ENCODE data around the gene ADAMTS2.
A peak's percentile ranks its signal among the peaks of the same experiment; 100 is the strongest.

Gene ADAMTS2

DNA sequence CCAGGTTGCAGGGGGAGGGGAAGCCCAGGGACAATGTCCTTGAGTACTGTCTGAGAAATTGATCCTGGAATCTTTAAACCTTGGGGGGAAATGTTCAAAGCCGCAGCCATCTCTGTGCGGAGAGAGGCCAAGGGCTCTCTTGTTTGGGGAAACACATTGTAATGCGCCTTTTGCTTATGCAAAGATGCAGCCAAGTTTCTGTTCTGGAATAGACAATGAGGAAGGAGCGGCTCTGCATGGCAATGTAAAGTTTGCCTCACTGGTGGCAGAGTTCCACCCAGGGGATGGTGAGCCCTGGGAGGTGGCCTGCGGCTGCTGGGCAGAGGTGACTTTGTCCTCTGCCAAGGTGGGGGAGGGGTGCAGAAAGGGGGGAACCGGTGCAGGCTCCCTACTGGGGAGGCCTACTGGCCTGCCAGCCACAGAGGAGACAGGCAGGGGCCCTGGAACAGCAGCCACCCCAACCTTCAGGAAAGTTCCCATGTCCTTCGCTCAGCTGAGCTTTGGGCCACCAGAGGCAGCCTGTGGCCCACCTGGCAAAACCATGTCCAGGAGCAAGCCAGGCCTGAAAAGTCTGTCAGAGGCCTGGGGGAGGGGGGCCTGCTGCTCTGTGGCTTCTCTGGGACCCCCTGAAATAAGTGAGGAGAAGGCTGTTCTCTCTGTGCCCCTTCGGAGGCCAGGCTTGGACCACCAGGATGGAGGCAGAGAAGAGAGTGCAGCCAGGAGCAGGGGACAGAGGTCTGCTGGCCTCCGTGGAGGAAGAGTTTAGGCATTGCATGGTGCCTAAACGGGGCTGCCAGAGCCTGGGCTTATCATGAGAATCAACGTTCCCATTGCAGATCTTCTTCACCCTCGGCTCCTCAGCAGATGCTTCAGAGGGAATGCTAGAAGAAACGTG lies 157.3 kb downstream of the ADAMTS2 start:
- Histone ChIP-seq H2AFZ (ENCODE audit: low read depth, low read length) (no peak overlapping the region), H3K4me1 (ENCODE audit: insufficient read depth, low read length) (no peaks in the 10 kb centered on the region), H3K27ac (ENCODE audit: low read length) (no peak overlapping the region), H4K20me1 (ENCODE audit: insufficient read depth, low read length) (peaks cover 3% of the 10 kb centered on the region; the same call in 1 of the 2 replicates), H3K79me2 (ENCODE audit: insufficient read depth, low read length) (no peaks in the 10 kb centered on the region), H3K4me2 (ENCODE audit: insufficient read depth, low read length) (no peak overlapping the region), H3K9ac (ENCODE audit: low read depth, low read length) (no peak overlapping the region), H3K36me3 (ENCODE audit: insufficient read depth, low read length) (no peaks in the 10 kb centered on the region), H3K4me3 (ENCODE audit: low read depth in 1 of 2, low read length in 2 of 2) (no peak overlapping the region), H3K27me3 (ENCODE audit: insufficient read depth, low read length, poor library complexity) (peaks cover 4% of the 10 kb centered on the region), H3K9me3 (ENCODE audit: insufficient read depth, low read length, severe bottlenecking) (no peaks in the 10 kb centered on the region)
- DNase-seq (no peak), ATAC-seq (ENCODE audit: insufficient read depth, low read depth) (no peak)
- no peak for TF ChIP-seq EZH2 (IDR thresholded peaks at IDR 0.05; ENCODE audit: borderline replicate concordance, low read depth, low read length, severe bottlenecking)
- TF ChIP-seq, protein P1, sequence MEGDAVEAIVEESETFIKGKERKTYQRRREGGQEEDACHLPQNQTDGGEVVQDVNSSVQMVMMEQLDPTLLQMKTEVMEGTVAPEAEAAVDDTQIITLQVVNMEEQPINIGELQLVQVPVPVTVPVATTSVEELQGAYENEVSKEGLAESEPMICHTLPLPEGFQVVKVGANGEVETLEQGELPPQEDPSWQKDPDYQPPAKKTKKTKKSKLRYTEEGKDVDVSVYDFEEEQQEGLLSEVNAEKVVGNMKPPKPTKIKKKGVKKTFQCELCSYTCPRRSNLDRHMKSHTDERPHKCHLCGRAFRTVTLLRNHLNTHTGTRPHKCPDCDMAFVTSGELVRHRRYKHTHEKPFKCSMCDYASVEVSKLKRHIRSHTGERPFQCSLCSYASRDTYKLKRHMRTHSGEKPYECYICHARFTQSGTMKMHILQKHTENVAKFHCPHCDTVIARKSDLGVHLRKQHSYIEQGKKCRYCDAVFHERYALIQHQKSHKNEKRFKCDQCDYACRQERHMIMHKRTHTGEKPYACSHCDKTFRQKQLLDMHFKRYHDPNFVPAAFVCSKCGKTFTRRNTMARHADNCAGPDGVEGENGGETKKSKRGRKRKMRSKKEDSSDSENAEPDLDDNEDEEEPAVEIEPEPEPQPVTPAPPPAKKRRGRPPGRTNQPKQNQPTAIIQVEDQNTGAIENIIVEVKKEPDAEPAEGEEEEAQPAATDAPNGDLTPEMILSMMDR (IDR thresholded peaks at IDR 0.05; ENCODE audit: borderline replicate concordance, extremely low read depth, low read length, poor library complexity, severe bottlenecking), result no peak

DNA sequence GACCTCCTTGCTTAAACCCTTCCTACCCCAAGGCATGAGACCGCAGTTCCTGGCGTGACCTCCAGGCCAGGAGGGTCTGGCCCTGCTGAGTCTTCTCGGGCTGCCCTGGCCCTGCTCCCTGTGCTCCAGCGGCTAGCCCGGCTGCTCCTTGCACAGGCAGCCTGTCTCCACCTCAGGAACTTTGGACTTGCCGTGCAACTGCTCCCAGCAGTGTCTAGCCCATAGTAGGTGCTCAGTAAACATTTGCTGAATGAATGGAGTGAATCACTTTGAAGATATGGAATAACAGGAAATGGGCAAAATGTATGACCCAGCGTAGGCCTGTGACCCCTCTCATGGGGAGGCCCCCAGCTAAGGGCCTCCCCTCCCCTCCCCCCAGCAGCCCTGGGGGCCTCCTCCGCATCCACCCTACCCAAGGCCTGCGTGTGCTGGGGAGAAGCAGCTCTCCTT lies 158.0 kb downstream of the ADAMTS2 start:
- H3K27me3 ChIP-seq (ENCODE audit: insufficient read depth, low read length, poor library complexity), result peaks cover 5% of the 10 kb centered on the region
- no peaks in the 10 kb centered on the region for H3K36me3 ChIP-seq (ENCODE audit: insufficient read depth, low read length)
- H3K4me2 ChIP-seq (ENCODE audit: insufficient read depth, low read length), result no peak overlapping the region
- H3K27ac ChIP-seq (ENCODE audit: low read length), result no peak overlapping the region
- H4K20me1 ChIP-seq (ENCODE audit: insufficient read depth, low read length), result peaks cover 3% of the 10 kb centered on the region; the same call in 1 of the 2 replicates
- H2AFZ ChIP-seq (ENCODE audit: low read depth, low read length), result no peak overlapping the region
- H3K4me3 ChIP-seq (ENCODE audit: low read depth in 1 of 2, low read length in 2 of 2), result no peak overlapping the region
- no peak for ATAC-seq (ENCODE audit: insufficient read depth, low read depth)
- TF ChIP-seq EZH2 (IDR thresholded peaks at IDR 0.05; ENCODE audit: borderline replicate concordance, low read depth, low read length, severe bottlenecking), result no peak
- TF ChIP-seq, protein P1 (IDR thresholded peaks at IDR 0.05; ENCODE audit: borderline replicate concordance, extremely low read depth, low read length, poor library complexity, severe bottlenecking), result peak; percentile 5
- H3K9me3 ChIP-seq (ENCODE audit: insufficient read depth, low read length, severe bottlenecking), result no peaks in the 10 kb centered on the region
- no peak for DNase-seq
- H3K4me1 ChIP-seq (ENCODE audit: insufficient read depth, low read length), result no peaks in the 10 kb centered on the region
- no peak overlapping the region for H3K9ac ChIP-seq (ENCODE audit: low read depth, low read length)
- no peaks in the 10 kb centered on the region for H3K79me2 ChIP-seq (ENCODE audit: insufficient read depth, low read length)

DNA sequence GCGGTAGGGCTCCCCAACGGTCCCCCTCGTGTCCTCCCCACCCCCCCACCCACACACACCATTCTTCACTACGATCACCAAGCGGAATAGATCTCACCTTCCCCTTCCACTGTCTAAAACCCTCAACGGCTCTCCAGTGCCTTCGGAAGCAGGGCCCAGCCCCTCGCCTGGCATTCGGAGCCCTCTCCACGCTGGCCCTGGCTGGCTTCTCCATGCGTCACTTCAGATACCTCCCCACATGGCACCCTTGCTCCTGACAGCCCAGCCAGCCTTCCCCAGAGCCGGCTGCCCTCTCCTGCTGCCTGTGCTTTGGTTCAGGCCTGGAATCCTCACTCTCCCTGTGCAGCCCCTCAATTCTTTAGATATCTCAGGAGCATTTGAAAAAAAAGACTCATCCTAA lies 158.5 kb downstream of the ADAMTS2 start:
- Histone ChIP-seq H3K9ac (ENCODE audit: low read depth, low read length) (no peak overlapping the region), H3K4me3 (ENCODE audit: low read depth in 1 of 2, low read length in 2 of 2) (no peak overlapping the region), H3K4me2 (ENCODE audit: insufficient read depth, low read length) (no peak overlapping the region), H2AFZ (ENCODE audit: low read depth, low read length) (no peak overlapping the region), H3K4me1 (ENCODE audit: insufficient read depth, low read length) (peaks cover 4% of the 10 kb centered on the region; the same call in 1 of the 2 replicates), H3K36me3 (ENCODE audit: insufficient read depth, low read length) (no peaks in the 10 kb centered on the region), H3K79me2 (ENCODE audit: insufficient read depth, low read length) (no peaks in the 10 kb centered on the region), H4K20me1 (ENCODE audit: insufficient read depth, low read length) (peaks cover 3% of the 10 kb centered on the region; the same call in 1 of the 2 replicates), H3K27me3 (ENCODE audit: insufficient read depth, low read length, poor library complexity) (peaks cover 8% of the 10 kb centered on the region), H3K27ac (ENCODE audit: low read length) (no peak overlapping the region), H3K9me3 (ENCODE audit: insufficient read depth, low read length, severe bottlenecking) (no peaks in the 10 kb centered on the region)
- ATAC-seq (ENCODE audit: insufficient read depth, low read depth) (no peak), DNase-seq (no peak)
- TF ChIP-seq EZH2 (IDR thresholded peaks at IDR 0.05; ENCODE audit: borderline replicate concordance, low read depth, low read length, severe bottlenecking), result no peak
- TF ChIP-seq, protein P1 (IDR thresholded peaks at IDR 0.05; ENCODE audit: borderline replicate concordance, extremely low read depth, low read length, poor library complexity, severe bottlenecking), result no peak

Measured in DND-41 (cell line).